Stimulated activated CD4-positive, alpha-beta T cell treated with anti-CD3 and anti-CD28 coated beads, TNF-alpha, amount 100 ng/mL, for 1 hour (primary cell): Measurements from ENCODE around the gene KCNMA1.
"Not testable (repeated sequence)": the region's sequence is repeated elsewhere in the genome, so short reads cannot be mapped to it uniquely, and the experiment has no call there.

Source experiments
- DNase-seq, 3 donors: peaks; one replicate each; pipeline ENCODE4 v3.0.0-alpha.2; 2020; ENCODE audit warnings: low read depth in 3 of 3, low spot score in 1 of 3

Gene KCNMA1

GRCh38 chr10:77537071-77537470 lies 100.5 kb downstream of the KCNMA1 start:
- DNase-seq, result no peak

DNA sequence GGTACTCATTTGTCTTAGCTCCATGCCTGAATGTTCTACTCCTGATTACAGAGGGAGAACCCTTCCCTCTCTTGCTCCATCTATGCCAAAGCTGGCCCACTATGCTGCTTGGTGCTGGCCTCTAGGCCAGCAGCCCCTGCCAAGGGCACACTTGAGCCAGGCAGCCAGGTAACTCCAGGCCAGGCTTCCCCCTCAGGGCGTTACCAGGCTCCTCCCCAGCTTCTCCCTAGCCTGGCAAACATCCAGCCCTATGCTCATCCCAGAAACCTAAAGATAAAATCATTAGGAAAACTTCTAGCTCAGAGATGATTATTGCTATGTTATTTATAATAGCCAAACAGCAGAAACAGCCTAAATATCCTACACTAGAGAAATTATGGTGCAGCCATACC lies 103.7 kb downstream of the KCNMA1 start:
- no peak for DNase-seq

- DNase-seq, result no peak
These were observed 104.3 kb downstream of the KCNMA1 start for GRCh38 chr10:77533146-77533886.

DNA sequence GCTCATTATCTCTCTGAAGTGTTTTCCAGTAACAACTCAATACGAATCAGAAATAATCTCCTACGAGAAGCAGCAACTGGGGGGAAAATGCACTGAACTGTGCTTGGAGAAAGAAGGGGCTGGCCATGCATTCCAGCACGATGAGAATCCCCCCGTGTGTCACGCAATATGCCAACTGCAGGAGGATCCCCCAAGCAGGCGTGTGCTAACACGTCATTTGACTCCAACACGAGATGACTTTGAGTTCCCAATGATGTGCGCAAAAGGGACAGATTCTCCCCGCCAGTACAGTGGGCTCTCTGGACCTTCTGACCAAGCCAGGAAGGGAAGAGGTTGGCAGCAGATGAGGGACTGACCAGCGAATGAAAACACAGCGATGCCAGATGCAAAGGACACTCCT lies 105.5 kb downstream of the KCNMA1 start:
- DNase-seq, result no peak

- no peak for DNase-seq
These were observed 106.1 kb downstream of the KCNMA1 start for GRCh38 chr10:77531441-77532001.

DNA sequence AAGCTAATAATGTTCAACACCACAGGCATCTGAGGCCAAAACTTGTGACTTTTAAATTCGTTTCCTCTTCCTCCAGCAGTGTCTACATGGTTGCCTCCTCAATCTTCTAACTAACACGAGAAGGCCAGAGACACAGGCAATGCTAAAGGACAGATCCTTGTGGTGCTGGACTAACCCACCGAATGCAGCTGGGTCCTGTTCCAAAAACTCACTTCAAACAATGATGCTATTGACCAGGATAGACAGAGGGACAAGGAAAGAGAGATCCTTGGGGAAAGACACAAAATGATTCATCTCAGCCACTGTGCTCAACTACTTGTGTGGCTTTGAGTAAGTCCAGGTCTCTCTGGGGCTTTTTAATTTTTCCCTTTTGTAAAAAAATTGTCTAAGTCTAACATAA lies 107.6 kb downstream of the KCNMA1 start:
- DNase-seq, result no peak

GRCh38 chr10:77529050-77529576 lies 108.5 kb downstream of the KCNMA1 start:
- DNase-seq, result no peak

DNA sequence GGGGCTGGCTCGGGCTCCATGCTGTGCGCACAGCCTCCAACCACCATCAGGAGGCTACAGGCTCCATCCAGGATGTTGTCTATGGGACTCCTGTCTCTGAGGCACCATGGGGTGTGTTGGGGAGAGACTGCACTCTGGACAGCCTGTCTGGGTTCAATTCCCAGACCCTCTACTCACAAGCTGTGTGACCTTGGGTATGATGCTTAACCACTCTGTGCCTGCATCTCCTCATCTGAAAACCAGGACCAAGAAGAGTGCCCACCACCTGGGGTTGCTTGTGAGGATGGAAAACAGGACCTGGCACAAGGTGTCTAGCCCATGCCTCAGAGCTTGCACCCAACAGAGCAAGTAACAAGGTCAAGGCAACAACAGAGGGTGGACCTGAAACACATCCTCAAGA lies 109.8 kb downstream of the KCNMA1 start:
- no peak for DNase-seq

DNA sequence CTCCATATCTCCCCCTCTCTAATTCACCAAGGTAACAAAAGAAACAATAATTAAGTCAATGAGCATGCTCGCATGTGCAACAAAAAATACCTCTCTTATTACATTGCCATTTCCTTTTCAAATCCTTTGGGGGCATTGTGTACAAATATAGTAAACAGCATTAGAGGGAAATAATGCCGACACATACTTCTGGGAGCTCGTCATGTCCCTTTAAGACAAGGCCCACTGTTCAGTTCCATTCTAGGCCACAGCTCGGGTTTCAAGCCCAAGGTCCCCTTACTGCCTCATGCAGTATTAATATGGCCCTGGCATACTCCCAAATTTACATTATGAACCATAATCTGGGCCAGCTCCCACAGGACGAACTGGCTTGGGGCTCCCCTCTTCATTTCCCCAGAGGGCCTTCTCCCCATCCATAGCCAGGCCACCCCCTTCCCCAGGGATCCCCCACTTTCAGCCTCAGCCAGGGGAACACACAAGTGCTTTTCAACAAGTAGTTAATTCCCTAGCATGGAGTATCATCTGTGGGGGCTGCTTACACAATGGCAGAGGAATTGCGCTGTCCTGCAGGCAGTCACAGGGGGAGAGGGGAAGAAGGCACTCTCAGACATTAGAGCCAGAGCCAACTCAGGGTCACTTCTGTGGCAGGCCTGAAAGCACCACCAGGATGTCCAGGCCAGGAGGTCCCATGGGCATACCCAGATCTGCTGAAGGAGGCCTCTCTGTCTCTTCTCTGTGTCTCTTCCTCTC lies 110.6 kb downstream of the KCNMA1 start:
- DNase-seq, result no peak

- no peak for DNase-seq
These were observed 113.3 kb downstream of the KCNMA1 start for GRCh38 chr10:77524281-77524711.

DNA sequence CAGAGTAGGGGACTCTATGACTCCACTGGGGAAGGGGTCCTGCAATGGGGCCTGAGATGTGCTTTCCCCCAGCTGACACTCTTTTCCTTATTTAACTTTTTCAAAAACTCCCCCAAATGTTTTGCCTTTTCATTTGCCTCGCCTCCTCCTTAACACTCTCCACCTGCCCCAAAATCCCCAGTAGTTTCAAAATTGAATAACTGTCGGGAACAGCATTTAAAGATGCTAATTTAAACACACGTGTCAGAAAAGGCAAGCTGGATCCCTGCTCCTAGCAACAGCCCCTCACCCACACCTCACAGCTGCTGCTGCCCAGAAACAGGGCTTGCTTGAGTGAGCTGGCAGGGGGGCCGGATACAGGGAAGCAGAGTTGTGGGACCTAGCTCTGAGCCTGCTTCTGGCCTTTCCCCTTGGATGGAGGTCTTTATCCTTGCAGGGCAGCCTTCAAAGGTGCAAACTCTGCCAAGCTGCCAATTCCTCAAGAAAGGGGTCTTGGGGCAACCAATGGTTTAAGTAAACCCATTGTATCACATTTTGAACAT lies 115.3 kb downstream of the KCNMA1 start:
- no peak for DNase-seq

DNA sequence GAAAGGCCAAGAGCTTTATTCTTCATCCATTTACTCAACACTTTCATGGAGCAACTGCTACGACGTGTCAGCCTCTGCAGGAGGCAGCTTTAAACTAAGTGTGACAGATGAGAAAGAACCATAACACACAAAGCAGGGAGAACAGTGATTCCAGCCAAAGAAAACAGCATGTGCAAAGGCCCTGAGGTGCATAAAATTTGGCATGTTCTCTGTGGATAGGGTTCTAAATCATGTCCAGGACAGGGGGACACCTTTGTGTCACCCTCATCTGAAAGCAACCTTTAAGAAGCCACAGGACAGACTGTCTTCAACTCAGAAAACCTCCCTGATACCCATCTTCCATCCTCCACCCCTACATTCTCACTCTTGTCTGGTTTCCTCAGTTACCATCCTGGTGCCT lies 116.6 kb downstream of the KCNMA1 start:
- no peak for DNase-seq

DNA sequence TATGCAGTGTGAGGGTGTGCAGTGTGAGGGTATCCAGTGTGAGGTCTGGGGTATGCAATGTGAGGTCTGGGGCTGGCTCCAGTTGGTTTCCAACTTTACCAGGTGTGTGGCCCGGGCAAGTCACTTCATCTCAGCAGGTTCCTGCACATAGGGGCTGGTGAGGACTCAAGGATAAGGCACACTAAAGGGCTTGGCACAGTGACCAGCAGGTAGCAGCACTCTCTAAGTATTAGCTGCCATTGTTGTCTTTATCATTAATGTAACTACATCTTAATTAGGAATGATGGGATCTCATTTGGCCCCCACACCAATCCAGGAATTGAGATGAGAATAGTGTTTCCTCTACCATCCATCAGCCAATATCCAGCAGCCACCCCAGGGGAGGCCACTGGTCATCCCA lies 117.3 kb downstream of the KCNMA1 start:
- no peak for DNase-seq

- not testable (repeated sequence) for DNase-seq
These were observed 117.8 kb downstream of the KCNMA1 start for GRCh38 chr10:77519791-77520190.

DNA sequence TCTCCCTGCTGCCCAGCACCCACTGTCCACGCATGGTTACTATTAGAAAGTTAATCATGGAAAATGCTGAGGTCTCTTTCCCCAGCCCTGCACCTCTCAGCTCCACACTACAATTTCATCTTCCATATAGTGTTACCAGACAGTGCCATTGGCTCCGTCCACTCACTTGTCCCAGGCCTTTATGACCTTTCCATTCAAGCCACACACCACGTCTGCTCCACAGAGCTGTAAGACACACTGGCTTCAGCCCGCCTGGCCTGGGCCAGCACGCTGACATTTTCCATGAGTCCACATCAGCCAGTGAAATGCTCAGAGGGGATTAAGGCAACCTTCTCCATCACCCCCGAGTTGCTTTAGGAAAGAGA lies 118.7 kb downstream of the KCNMA1 start:
- no peak for DNase-seq

DNA sequence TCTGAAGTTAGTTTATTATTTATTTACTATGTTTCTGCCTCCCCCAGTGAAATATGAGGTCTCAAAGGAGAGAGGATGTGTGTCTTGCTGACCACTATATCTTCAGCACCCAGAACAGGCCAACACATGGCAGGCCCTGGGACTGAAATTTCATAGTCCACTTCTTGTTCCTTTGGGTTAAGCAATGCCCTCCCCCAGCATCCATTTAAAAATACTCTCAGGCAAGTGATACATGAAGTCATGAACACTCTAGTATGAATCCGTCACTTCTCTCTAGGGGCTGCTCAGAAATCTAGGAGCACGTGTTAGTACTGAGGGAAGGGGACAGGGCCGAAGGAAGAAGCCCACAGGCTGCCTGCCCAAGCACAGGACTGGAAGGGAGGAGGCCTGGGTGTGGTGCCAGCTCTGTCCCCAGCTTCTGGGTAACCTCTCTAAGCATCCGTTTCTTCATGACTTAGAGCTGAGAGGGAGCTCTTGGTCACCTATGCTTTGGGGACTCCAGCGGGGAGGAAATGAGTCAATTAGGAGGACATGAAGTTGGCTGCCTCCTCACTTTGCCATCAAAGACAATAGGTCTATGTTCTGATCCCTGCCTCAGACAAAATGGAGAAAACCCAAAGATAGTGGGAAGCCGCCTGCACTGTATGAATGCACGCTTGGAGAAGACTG lies 119.2 kb downstream of the KCNMA1 start:
- DNase-seq, result no peak

GRCh38 chr10:77516575-77516974 lies 121.0 kb downstream of the KCNMA1 start:
- DNase-seq, result no peak

GRCh38 chr10:77514870-77515269 lies 122.7 kb downstream of the KCNMA1 start:
- no peak for DNase-seq

DNA sequence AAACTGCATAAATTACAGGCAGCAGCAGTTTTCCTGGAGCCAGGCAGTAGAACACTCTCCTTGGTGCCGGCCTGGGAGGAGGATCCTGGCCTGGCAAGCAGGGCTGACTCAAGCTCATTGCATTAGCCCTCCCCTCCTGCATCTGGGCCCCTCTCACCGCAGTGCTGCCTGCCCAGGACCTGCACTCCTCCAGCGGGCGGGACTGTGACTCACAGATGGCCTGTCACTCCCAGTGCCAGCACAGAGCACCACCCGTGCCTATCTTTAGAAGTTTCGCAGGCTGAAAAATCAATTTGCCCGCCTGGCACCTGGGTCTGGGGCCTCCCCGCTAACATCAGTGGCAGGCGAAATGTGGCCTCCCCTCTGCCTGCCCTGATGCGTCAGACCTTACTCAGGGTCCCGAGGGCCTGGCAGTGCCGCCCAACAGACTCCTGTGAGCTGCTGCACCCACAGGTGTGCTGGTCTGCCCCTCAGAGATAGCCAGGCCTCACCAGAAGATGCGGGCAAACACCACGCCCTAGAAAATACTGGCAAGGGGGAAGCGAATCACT lies 123.8 kb downstream of the KCNMA1 start:
- DNase-seq, result no peak

GRCh38 chr10:77513220-77513619 lies 124.4 kb downstream of the KCNMA1 start:
- no peak for DNase-seq

GRCh38 chr10:77512219-77512578 lies 125.4 kb downstream of the KCNMA1 start:
- no peak for DNase-seq
